ENCODE results near the gene SAMD4A. TPM values are rescaled to one million over a fixed set of nuclear protein-coding genes. Genes with fewer than 3 reads are reported as not detected.

The SAMD4A gene
- total RNA-seq, 2 experiments from 2014 or later, result 4.6 to 4.7 TPM

GRCh38 chr14:54769951-54770863 is 203.3 kb downstream of the SAMD4A start:
- H3K36me3 Mint-ChIP-seq, result peaks cover 11% of the 10 kb centered on the region
- no peak overlapping the region for H3K4me3 Mint-ChIP-seq
- no peak for DNase-seq
- no peak overlapping the region for H3K27ac Mint-ChIP-seq
- no peaks in the 10 kb centered on the region for H3K9me3 Mint-ChIP-seq
- peaks cover 14% of the 10 kb centered on the region for H3K27me3 Mint-ChIP-seq
- peaks cover 30% of the 10 kb centered on the region for H3K4me1 Mint-ChIP-seq

- peaks cover 35% of the 10 kb centered on the region for H3K4me1 Mint-ChIP-seq
- H3K9me3 Mint-ChIP-seq, result no peaks in the 10 kb centered on the region
- peaks cover 7% of the 10 kb centered on the region for H3K36me3 Mint-ChIP-seq
- H3K4me3 Mint-ChIP-seq, result no peak overlapping the region
- DNase-seq, result no peak
- no peak overlapping the region for H3K27ac Mint-ChIP-seq
- peaks cover 14% of the 10 kb centered on the region for H3K27me3 Mint-ChIP-seq
These were observed 204.6 kb downstream of the SAMD4A start for GRCh38 chr14:54771411-54772027.

DNA sequence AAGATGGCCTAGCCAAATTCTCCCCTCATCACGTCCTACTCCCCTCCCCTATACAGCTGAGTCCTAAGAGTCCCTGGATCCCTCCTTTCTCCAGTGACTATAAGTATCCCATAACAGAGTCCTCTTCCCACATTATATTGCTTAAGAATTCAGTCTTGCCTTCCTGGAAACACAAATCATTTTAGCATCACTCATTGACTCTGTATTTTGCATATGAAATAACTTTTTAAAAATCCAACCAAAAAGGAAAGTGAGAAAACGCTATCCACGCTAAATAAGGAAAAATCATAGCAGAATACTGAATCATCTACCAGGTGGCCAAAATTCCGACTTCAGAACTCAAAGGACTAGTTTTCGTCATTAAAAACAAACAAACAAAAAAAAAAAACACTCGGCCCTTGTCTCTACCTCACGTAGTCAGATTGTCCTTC is 205.5 kb downstream of the SAMD4A start:
- H3K27me3 Mint-ChIP-seq, result peaks cover 14% of the 10 kb centered on the region
- peak overlapping the region; percentile 50 for H3K4me3 Mint-ChIP-seq
- DNase-seq, result no peak
- no peaks in the 10 kb centered on the region for H3K9me3 Mint-ChIP-seq
- H3K27ac Mint-ChIP-seq, result peak overlapping the region; percentile 82
- peaks cover 10% of the 10 kb centered on the region for H3K36me3 Mint-ChIP-seq
- peaks cover 42% of the 10 kb centered on the region for H3K4me1 Mint-ChIP-seq

- peaks cover 43% of the 10 kb centered on the region for H3K4me1 Mint-ChIP-seq
- H3K9me3 Mint-ChIP-seq, result no peaks in the 10 kb centered on the region
These were observed 206.5 kb downstream of the SAMD4A start for GRCh38 chr14:54773171-54774006.

GRCh38 chr14:54774824-54775223 is 207.9 kb downstream of the SAMD4A start:
- H3K36me3 Mint-ChIP-seq, result peaks cover 12% of the 10 kb centered on the region
- H3K27me3 Mint-ChIP-seq, result peaks cover 14% of the 10 kb centered on the region
- no peaks in the 10 kb centered on the region for H3K9me3 Mint-ChIP-seq
- DNase-seq, result no peak
- H3K27ac Mint-ChIP-seq, result no peak overlapping the region
- H3K4me3 Mint-ChIP-seq, result no peak overlapping the region
- peaks cover 42% of the 10 kb centered on the region for H3K4me1 Mint-ChIP-seq

More at GRCh38 chr14:54773171-54774006, 206.5 kb downstream of the SAMD4A start:
- Mint-ChIP-seq H3K27ac (peak overlapping the region; percentile 82), H3K4me3 (peak overlapping the region; percentile 50), H3K36me3 (peaks cover 12% of the 10 kb centered on the region), H3K27me3 (peaks cover 14% of the 10 kb centered on the region)
- DNase-seq, result peak; percentile 85

DNA sequence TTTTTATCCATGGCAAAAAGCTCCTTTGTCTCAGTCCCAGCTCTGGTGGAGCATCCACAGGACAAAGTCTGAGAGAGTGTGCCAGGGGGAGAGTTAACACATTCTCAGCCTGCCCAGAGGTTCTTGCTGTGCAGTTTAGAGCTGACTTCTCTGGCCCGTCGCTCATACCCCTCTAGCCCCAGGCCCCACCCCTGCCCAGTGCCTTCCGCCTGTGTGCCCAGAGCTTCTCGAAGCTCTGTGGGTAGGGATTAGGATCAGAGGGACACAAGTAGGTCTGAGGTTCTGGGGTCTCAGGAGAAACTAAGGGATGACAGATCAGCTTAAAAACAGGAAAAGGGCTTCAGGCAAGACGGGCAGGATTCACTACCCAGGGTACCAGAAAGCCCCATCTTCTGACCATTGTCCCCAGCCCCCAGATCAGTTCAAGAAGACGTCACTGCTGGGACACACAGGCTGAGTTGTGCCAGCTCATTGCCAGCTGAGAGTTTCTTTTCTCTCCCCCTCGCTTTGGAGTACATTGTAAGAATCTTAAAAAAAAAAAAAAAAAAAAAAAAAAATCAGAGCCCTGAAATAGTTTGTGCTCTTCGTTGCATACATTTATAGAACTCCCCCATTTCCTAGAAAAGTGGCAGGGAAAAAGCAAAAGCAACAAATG is 208.7 kb downstream of the SAMD4A start:
- peaks cover 42% of the 10 kb centered on the region for H3K4me1 Mint-ChIP-seq
- H3K27me3 Mint-ChIP-seq, result peaks cover 14% of the 10 kb centered on the region

GRCh38 chr14:54776361-54777001 is 209.6 kb downstream of the SAMD4A start:
- H3K9me3 Mint-ChIP-seq, result no peaks in the 10 kb centered on the region
- peak; percentile 82 for DNase-seq
- H3K4me3 Mint-ChIP-seq, result peak overlapping the region; percentile 48
- H3K27ac Mint-ChIP-seq, result peak overlapping the region; percentile 81
- H3K4me1 Mint-ChIP-seq, result peaks cover 42% of the 10 kb centered on the region
- H3K36me3 Mint-ChIP-seq, result peaks cover 12% of the 10 kb centered on the region
- H3K27me3 Mint-ChIP-seq, result peaks cover 17% of the 10 kb centered on the region

More for the DNA sequence above, 208.7 kb downstream of the SAMD4A start:
- H3K36me3 Mint-ChIP-seq, result peaks cover 12% of the 10 kb centered on the region
- no peak overlapping the region for H3K27ac Mint-ChIP-seq
- no peaks in the 10 kb centered on the region for H3K9me3 Mint-ChIP-seq
- H3K4me3 Mint-ChIP-seq, result no peak overlapping the region
- no peak for DNase-seq

DNA sequence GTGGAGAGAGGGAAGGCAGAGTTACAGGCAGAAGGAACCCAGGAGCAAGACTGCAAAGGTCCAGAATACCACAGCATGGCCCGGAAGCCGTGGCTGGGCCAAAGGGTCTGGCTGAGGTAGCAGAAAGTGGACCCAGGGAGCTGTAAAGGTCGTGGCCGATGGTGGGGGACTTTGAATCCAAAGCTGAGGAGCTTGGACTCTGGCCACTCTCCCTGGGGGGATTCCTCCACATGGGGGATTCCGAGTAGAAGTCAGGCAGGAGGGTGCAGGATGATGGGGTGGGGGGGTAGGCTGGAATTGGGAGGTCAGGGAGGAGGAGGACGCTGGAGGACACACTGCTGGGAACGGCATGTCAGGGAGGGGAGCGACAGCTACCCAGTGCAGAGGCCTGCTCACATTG is 210.5 kb downstream of the SAMD4A start:
- Mint-ChIP-seq H3K36me3 (peaks cover 9% of the 10 kb centered on the region), H3K27ac (peak overlapping the region; percentile 81), H3K27me3 (peaks cover 16% of the 10 kb centered on the region), H3K4me3 (peak overlapping the region; percentile 48), H3K4me1 (peaks cover 40% of the 10 kb centered on the region), H3K9me3 (no peaks in the 10 kb centered on the region)
- DNase-seq, result no peak

GRCh38 chr14:54778618-54779345 is 211.9 kb downstream of the SAMD4A start:
- no peak for DNase-seq
- Mint-ChIP-seq H3K36me3 (peaks cover 9% of the 10 kb centered on the region), H3K27ac (no peak overlapping the region), H3K9me3 (no peaks in the 10 kb centered on the region), H3K27me3 (peaks cover 8% of the 10 kb centered on the region), H3K4me3 (no peak overlapping the region), H3K4me1 (peaks cover 34% of the 10 kb centered on the region)

DNA sequence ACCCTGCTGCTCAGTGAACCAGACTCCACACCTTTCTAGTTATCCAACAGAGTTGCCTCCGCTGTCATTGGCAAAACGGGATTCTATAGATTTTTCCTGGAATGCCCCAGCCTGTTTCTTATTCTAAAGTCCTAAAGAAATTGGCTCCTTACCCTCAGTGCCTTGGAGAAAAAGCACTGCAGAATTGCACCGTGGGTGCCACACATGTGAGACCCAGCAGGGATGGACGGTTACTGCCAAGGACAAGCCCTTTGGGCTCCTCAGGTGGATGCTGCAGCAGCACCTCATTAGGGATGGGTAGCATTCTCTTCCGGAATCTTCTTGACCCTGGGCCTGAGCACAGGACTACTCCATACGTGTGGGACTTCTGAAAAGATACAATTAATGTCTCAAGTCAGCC is 214.2 kb downstream of the SAMD4A start:
- peaks cover 3% of the 10 kb centered on the region for H3K27me3 Mint-ChIP-seq
- H3K36me3 Mint-ChIP-seq, result peaks cover 8% of the 10 kb centered on the region
- H3K27ac Mint-ChIP-seq, result no peak overlapping the region
- H3K9me3 Mint-ChIP-seq, result no peaks in the 10 kb centered on the region
- no peak for DNase-seq
- peaks cover 25% of the 10 kb centered on the region for H3K4me1 Mint-ChIP-seq
- H3K4me3 Mint-ChIP-seq, result no peak overlapping the region

- H3K27ac Mint-ChIP-seq, result no peak overlapping the region
- H3K36me3 Mint-ChIP-seq, result peaks cover 6% of the 10 kb centered on the region
- H3K27me3 Mint-ChIP-seq, result peaks cover 3% of the 10 kb centered on the region
- peaks cover 14% of the 10 kb centered on the region for H3K4me1 Mint-ChIP-seq
- H3K9me3 Mint-ChIP-seq, result no peaks in the 10 kb centered on the region
- no peak overlapping the region for H3K4me3 Mint-ChIP-seq
- no peak for DNase-seq
These were observed 215.2 kb downstream of the SAMD4A start for GRCh38 chr14:54781961-54782750.

DNA sequence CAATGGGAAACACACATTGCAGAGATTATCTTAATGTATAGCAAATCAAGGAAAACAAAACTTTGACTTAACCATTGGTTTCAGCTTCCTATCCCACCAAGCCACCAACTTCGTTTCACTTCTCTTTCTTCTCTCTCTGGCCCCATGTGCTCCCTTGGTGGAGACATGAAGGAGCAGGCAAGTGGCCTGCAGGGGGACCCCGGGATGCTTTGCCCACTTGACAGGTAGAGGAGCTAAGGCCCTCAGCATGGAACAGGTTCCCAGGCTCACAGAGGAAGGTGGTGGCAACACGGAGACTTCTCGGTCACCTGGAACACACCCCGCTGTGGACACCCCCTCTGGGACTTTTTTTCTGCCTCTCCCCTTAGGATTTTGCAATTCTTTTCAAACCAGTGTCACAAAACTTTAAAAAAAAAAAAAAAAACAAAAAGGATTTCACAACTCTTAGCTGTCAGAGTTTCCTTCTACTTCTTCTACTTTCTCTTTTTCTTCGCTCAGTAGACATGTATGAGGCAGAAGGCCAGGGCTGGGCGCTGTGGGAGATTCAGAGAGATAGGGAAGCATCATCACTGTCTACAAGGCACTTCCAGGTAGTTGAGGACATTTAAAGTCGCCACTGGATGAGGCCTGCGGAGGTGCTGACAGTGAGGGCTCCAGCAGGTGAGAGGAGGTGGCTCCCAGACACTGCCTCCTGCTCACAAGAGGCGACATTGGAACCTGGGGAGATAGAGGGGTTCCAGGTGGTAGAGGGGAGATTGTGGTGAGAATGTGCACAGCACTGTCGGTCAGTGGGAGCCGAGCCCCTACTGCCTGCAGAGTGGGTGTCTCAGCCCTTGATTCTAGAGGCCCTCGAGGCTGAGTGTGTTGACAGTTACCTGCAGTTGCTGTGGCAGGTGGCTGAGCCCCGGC is 216.1 kb downstream of the SAMD4A start:
- no peak overlapping the region for H3K4me3 Mint-ChIP-seq
- no peak overlapping the region for H3K27ac Mint-ChIP-seq
- peak; percentile 49 for DNase-seq
- peaks cover 5% of the 10 kb centered on the region for H3K36me3 Mint-ChIP-seq
- H3K4me1 Mint-ChIP-seq, result peaks cover 11% of the 10 kb centered on the region
- no peaks in the 10 kb centered on the region for H3K9me3 Mint-ChIP-seq
- peaks cover 3% of the 10 kb centered on the region for H3K27me3 Mint-ChIP-seq
